ENCODE measurements around the gene KLHL14. TPM values are rescaled to one million over a fixed set of nuclear protein-coding genes. Genes with fewer than 3 reads are reported as not detected.

Gene KLHL14
- total RNA-seq, 1 donor from 2014 or later, result 0.72 TPM

DNA sequence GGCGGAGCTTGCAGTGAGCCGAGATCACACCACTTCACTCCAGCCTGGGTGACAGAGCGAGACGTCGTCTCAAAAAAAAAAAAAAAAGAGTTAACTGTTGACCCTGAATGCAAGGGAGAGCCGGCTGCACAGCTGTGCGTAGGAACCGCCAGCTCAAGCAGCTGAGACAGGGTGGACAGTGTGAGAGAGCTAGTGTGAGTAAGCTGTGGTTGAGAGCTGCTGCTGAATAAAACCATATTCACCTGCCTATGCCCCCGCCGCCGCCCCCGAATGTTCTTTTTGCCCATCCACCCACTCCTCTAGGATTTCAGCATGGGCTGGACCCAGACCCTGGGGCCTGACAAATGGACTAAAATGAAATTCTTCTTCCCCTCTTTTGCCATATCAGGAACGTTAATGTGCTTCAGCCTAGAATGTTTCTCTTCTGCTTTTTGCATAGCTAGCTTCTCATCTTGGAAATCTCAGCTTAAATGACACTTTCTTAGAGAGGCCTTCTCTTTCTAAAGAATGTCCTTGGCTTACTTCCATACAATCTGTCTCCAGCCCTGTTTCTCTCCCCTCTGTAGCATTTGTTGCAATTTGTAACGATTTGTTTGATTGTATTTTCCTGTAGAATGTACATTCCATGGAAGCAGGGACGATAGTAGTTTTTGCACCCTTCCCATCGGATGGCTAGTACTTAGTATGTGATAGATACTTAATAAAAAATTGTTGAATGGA is 142.7 kb downstream of the KLHL14 start:
- TF ChIP-seq, protein P1, sequence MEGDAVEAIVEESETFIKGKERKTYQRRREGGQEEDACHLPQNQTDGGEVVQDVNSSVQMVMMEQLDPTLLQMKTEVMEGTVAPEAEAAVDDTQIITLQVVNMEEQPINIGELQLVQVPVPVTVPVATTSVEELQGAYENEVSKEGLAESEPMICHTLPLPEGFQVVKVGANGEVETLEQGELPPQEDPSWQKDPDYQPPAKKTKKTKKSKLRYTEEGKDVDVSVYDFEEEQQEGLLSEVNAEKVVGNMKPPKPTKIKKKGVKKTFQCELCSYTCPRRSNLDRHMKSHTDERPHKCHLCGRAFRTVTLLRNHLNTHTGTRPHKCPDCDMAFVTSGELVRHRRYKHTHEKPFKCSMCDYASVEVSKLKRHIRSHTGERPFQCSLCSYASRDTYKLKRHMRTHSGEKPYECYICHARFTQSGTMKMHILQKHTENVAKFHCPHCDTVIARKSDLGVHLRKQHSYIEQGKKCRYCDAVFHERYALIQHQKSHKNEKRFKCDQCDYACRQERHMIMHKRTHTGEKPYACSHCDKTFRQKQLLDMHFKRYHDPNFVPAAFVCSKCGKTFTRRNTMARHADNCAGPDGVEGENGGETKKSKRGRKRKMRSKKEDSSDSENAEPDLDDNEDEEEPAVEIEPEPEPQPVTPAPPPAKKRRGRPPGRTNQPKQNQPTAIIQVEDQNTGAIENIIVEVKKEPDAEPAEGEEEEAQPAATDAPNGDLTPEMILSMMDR (IDR thresholded peaks at IDR 0.05), result no peak
- Histone ChIP-seq H3K36me3 (no peaks in the 10 kb centered on the region), H3K9me3 (no peaks in the 10 kb centered on the region), H3K27me3 (no peaks in the 10 kb centered on the region), H3K27ac (no peak overlapping the region), H3K4me1 (no peaks in the 10 kb centered on the region), H3K4me3 (no peak overlapping the region)
- DNase-seq (no peak), ATAC-seq (peak; percentile 41)
- intact Hi-C loops (cut with DNase I), result no loop called here

DNA sequence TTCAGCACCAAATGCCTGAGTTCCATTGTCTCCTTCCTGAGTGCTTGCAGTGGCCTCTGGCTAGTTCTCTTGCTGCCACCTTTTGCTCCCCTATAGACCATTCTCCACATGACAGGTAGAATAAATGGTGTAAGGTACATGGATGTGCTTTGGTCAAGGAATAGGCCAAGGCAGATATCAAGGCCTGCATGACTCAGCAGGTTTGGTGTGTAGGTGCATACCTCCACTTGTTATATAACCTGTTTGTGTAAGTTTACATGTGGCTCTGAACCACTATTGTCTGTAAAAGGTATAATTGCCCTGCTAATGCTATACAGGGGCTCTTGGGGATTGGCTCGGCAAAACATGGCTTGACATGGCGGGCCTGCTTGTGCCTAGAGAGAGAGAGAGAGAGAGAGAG is 143.5 kb downstream of the KLHL14 start:
- H3K4me1 ChIP-seq, result no peaks in the 10 kb centered on the region
- DNase-seq, result no peak
- TF ChIP-seq, protein P1 (IDR thresholded peaks at IDR 0.05), result no peak
- intact Hi-C loops (cut with DNase I), result no loop called here
- H3K9me3 ChIP-seq, result no peaks in the 10 kb centered on the region
- H3K27me3 ChIP-seq, result no peaks in the 10 kb centered on the region
- H3K4me3 ChIP-seq, result no peak overlapping the region
- no peak for ATAC-seq
- H3K36me3 ChIP-seq, result no peaks in the 10 kb centered on the region
- no peak overlapping the region for H3K27ac ChIP-seq

DNA sequence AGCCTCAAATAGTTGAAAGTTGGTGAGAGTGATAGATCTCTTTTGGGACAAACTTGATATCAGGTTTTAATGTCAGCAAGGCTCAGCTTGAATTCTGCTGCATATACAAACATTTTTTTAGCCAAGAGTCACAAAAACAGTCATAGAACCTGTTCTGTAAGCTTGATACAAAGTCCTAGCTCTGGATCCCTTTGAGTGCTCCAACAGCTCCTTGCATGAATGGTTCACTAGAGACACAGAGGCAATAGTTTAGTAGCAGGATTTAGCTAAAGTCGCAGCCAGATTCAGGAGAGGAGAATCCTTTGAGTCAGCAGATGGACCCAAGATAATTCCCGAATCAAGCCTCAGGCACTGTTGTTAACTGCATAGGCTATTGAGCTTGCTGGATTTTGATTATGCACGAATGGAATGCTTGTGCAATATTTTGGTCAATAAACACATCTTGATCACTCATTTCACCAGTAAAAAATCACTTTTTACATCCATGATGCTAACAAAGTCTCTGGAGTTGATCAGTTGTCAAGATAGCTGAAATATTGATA is 148.6 kb downstream of the KLHL14 start:
- no peak overlapping the region for H3K27ac ChIP-seq
- ATAC-seq (no peak), DNase-seq (no peak)
- TF ChIP-seq, protein P1 (IDR thresholded peaks at IDR 0.05), result no peak
- no peaks in the 10 kb centered on the region for H3K27me3 ChIP-seq
- no peaks in the 10 kb centered on the region for H3K4me1 ChIP-seq
- H3K9me3 ChIP-seq, result no peaks in the 10 kb centered on the region
- no peaks in the 10 kb centered on the region for H3K36me3 ChIP-seq
- H3K4me3 ChIP-seq, result no peak overlapping the region
- intact Hi-C loops (cut with DNase I), result no loop called here

DNA sequence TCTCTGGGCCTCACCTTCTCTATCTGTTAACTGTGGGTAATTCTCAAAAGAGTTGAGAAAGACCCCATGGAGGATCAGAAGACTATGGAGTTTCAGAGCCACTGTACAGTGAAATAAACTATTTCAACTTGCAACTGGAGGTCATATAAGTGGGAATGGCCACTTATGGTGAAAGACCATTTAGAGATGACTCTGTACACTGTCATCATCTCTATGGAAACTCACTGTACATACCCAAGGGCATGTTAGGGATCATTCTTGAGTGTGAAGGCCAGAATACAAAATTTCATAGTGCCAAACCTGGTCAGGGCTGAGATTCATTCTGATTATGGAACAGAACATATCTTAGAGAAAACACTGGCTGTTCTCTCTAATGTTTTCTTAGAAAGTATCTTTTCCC is 149.3 kb downstream of the KLHL14 start:
- no peak for DNase-seq
- no peaks in the 10 kb centered on the region for H3K27me3 ChIP-seq
- no peak for ATAC-seq
- no peaks in the 10 kb centered on the region for H3K9me3 ChIP-seq
- H3K27ac ChIP-seq, result no peak overlapping the region
- no peaks in the 10 kb centered on the region for H3K36me3 ChIP-seq
- intact Hi-C loops (cut with DNase I), result no loop called here
- H3K4me3 ChIP-seq, result no peak overlapping the region
- TF ChIP-seq, protein P1 (IDR thresholded peaks at IDR 0.05), result no peak
- no peaks in the 10 kb centered on the region for H3K4me1 ChIP-seq

All from upper lobe of right lung (tissue), 1 donor.